ENCODE measurements around the gene ZNF627. TPM values are rescaled to one million over a fixed set of nuclear protein-coding genes. Genes with fewer than 3 reads are reported as not detected.
A peak's percentile ranks its signal among the peaks of the same experiment; 100 is the strongest.
"Not testable (repeated sequence)": the region's sequence is repeated elsewhere in the genome, so short reads cannot be mapped to it uniquely, and the experiment has no call there.

Gene ZNF627
- total and polyA plus RNA-seq, 4 donors = 4.8 to 30.6 (median 8.8) TPM

GRCh38 chr19:11617180-11618062 lies 20.1 kb downstream of the ZNF627 start:
- Histone ChIP-seq H3K9ac (ENCODE audit: insufficient read depth in 1 of 2, low read length in 2 of 2) (no peak overlapping the region), H3K4me1 (ENCODE audit: control insufficient read depth in 5 of 5, insufficient read depth in 5 of 5, low read length in 5 of 5) (no peaks in the 10 kb centered on the region), H3K4me3 (no peak overlapping the region), H3K27me3 (ENCODE audit: control insufficient read depth in 3 of 3, insufficient read depth in 3 of 3, low read length in 2 of 3) (no peaks in the 10 kb centered on the region), H3K9me3 (ENCODE audit: control insufficient read depth in 4 of 4, insufficient read depth in 3 of 4, low read length in 3 of 4) (peaks cover 15 to 24% (median 20%) of the 10 kb centered on the region in 4 donors), H3K36me3 (ENCODE audit: control insufficient read depth in 4 of 4, insufficient read depth in 4 of 4, low read length in 4 of 4) (peaks cover 30 to 71% (median 47%) of the 10 kb centered on the region in 4 donors), H3K27ac (ENCODE audit: low read depth in 1 of 2, low read length in 1 of 2) (no peak overlapping the region)
- ATAC-seq (ENCODE audit: insufficient read depth, low FRiP score) (no peak), DNase-seq (no peak)
- WGBS, 2 donors = 98 to 99% methylated on average over 19 of the region's 19 CpGs
- TF ChIP-seq CTCF (IDR thresholded peaks at IDR 0.05; ENCODE audit: control extremely low read depth, extremely low read depth) = no peak

GRCh38 chr19:11620553-11620952 lies 23.3 kb downstream of the ZNF627 start:
- WGBS, 2 donors = 69 to 87% methylated on average over 4 of the region's 4 CpGs
- no peak overlapping the region for H3K27ac ChIP-seq (ENCODE audit: low read depth in 1 of 2, low read length in 1 of 2)

GRCh38 chr19:11622401-11622800 lies 25.1 kb downstream of the ZNF627 start:
- not testable (repeated sequence) for H3K9ac ChIP-seq (ENCODE audit: insufficient read depth in 1 of 2, low read length in 2 of 2); H3K4me1 ChIP-seq (ENCODE audit: control insufficient read depth in 5 of 5, insufficient read depth in 5 of 5, low read length in 5 of 5); ATAC-seq (ENCODE audit: insufficient read depth, low FRiP score); H3K4me3 ChIP-seq; H3K27ac ChIP-seq (ENCODE audit: low read depth in 1 of 2, low read length in 1 of 2); DNase-seq
- peaks cover 5 to 11% (median 9%) of the 10 kb centered on the region in 4 donors for H3K9me3 ChIP-seq (ENCODE audit: control insufficient read depth in 4 of 4, insufficient read depth in 3 of 4, low read length in 3 of 4)
- 60 to 65% methylated on average over 3 of the region's 3 CpGs for WGBS, 2 donors
- H3K36me3 ChIP-seq (ENCODE audit: control insufficient read depth in 4 of 4, insufficient read depth in 4 of 4, low read length in 4 of 4) = peaks cover 16 to 38% (median 26%) of the 10 kb centered on the region in 4 donors
- H3K27me3 ChIP-seq (ENCODE audit: control insufficient read depth in 3 of 3, insufficient read depth in 3 of 3, low read length in 2 of 3) = peaks cover 0 to 23% (median 5%) of the 10 kb centered on the region in 3 donors

More at GRCh38 chr19:11620553-11620952, 23.3 kb downstream of the ZNF627 start:
- Histone ChIP-seq H3K4me1 (ENCODE audit: control insufficient read depth in 5 of 5, insufficient read depth in 5 of 5, low read length in 5 of 5) (peaks cover 0 to 4% (median 2%) of the 10 kb centered on the region in 5 donors), H3K27me3 (ENCODE audit: control insufficient read depth in 3 of 3, insufficient read depth in 3 of 3, low read length in 2 of 3) (peaks cover 0 to 9% (median 5%) of the 10 kb centered on the region in 3 donors), H3K4me3 (no peak overlapping the region), H3K9me3 (ENCODE audit: control insufficient read depth in 4 of 4, insufficient read depth in 3 of 4, low read length in 3 of 4) (peaks cover 15 to 24% (median 18%) of the 10 kb centered on the region in 4 donors), H3K36me3 (ENCODE audit: control insufficient read depth in 4 of 4, insufficient read depth in 4 of 4, low read length in 4 of 4) (peaks cover 28 to 55% (median 40%) of the 10 kb centered on the region in 4 donors), H3K9ac (ENCODE audit: insufficient read depth in 1 of 2, low read length in 2 of 2) (no peak overlapping the region)
- DNase-seq (no peak), ATAC-seq (ENCODE audit: insufficient read depth, low FRiP score) (no peak)
- TF ChIP-seq CTCF (IDR thresholded peaks at IDR 0.05; ENCODE audit: control extremely low read depth, extremely low read depth) = no peak

- Histone ChIP-seq H3K36me3 (ENCODE audit: control insufficient read depth in 4 of 4, insufficient read depth in 4 of 4, low read length in 4 of 4) (peaks cover 12 to 22% (median 14%) of the 10 kb centered on the region in 4 donors), H3K27ac (ENCODE audit: low read depth in 1 of 2, low read length in 1 of 2) (no peak overlapping the region), H3K9me3 (ENCODE audit: control insufficient read depth in 4 of 4, insufficient read depth in 3 of 4, low read length in 3 of 4) (peaks cover 0 to 2% (median under 1%) of the 10 kb centered on the region in 4 donors), H3K4me3 (no peak overlapping the region), H3K4me1 (ENCODE audit: control insufficient read depth in 5 of 5, insufficient read depth in 5 of 5, low read length in 5 of 5) (peaks cover 0 to 4% (median 2%) of the 10 kb centered on the region in 5 donors), H3K9ac (ENCODE audit: insufficient read depth in 1 of 2, low read length in 2 of 2) (peak overlapping the region in 1 of 2 donors; percentile 23), H3K27me3 (ENCODE audit: control insufficient read depth in 3 of 3, insufficient read depth in 3 of 3, low read length in 2 of 3) (peaks cover 0 to 23% (median 5%) of the 10 kb centered on the region in 3 donors)
- ATAC-seq (ENCODE audit: insufficient read depth, low FRiP score) = no peak
- no peak for DNase-seq
- 56 to 69% methylated on average over 4 of the region's 4 CpGs for WGBS, 2 donors
- TF ChIP-seq CTCF (IDR thresholded peaks at IDR 0.05; ENCODE audit: control extremely low read depth, extremely low read depth) = no peak
Measured at GRCh38 chr19:11624069-11624463, 26.8 kb downstream of the ZNF627 start.
